Measurements from ENCODE around the gene C5orf34. TPM values are rescaled to one million over a fixed set of nuclear protein-coding genes. Genes with fewer than 3 reads are reported as not detected.
"Not testable (repeated sequence)": the region's sequence is repeated elsewhere in the genome, so short reads cannot be mapped to it uniquely, and the experiment has no call there.

C5orf34 gene
- total RNA-seq, 1 donor from 2014 or later: 4.9 TPM

DNA sequence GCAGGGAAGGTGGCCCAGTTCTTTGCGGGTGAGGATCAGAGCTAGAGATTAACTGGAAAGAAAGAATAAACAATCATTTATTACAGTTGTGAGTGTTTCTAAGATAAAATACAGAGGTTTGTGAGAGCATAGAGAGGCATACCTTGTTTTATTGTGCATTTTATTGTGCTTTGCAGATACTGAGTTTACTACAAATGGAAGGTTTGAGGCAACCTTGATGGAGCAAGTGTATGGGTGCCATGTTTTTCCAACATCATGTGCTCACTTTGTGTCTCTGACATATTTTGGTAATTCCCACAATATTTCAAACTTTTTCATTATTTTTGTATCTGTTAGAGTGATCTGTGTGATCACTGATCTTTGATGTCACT is 715 bp upstream of the C5orf34 start:
- Mint-ChIP-seq H3K27ac (peak overlapping the region; percentile 97), H3K36me3 (ENCODE audit: insufficient read depth) (peaks cover 7% of the 10 kb centered on the region), H3K27me3 (no peaks in the 10 kb centered on the region), H3K4me3 (ENCODE audit: low read depth) (peak overlapping the region; percentile 85), H3K9me3 (ENCODE audit: low read depth) (no peaks in the 10 kb centered on the region), H3K4me1 (ENCODE audit: low read depth) (peaks cover 17% of the 10 kb centered on the region)
- no peak for DNase-seq (ENCODE audit: low spot score, unreplicated experiment)
- TF ChIP-seq, protein P1, sequence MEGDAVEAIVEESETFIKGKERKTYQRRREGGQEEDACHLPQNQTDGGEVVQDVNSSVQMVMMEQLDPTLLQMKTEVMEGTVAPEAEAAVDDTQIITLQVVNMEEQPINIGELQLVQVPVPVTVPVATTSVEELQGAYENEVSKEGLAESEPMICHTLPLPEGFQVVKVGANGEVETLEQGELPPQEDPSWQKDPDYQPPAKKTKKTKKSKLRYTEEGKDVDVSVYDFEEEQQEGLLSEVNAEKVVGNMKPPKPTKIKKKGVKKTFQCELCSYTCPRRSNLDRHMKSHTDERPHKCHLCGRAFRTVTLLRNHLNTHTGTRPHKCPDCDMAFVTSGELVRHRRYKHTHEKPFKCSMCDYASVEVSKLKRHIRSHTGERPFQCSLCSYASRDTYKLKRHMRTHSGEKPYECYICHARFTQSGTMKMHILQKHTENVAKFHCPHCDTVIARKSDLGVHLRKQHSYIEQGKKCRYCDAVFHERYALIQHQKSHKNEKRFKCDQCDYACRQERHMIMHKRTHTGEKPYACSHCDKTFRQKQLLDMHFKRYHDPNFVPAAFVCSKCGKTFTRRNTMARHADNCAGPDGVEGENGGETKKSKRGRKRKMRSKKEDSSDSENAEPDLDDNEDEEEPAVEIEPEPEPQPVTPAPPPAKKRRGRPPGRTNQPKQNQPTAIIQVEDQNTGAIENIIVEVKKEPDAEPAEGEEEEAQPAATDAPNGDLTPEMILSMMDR (IDR thresholded peaks at IDR 0.05; ENCODE audit: unreplicated experiment): no peak

DNA sequence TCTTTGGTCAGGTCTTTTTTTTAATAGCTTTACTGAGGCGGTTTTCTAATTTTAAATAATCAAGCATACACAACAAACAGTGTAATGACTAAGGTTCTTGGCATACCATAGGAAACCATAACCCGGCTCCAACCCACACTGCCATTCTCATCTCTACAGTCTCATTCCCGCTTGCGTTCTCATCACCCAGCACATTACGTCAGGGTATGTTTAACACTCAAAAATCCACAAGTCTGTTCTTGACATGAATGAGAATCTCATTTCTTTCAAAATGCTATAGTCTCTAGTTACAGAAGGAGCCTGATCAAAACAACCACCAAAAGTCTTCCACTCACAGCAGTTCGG is 505 bp downstream of the C5orf34 start:
- H3K9me3 Mint-ChIP-seq (ENCODE audit: low read depth): no peaks in the 10 kb centered on the region
- no peak for DNase-seq (ENCODE audit: low spot score, unreplicated experiment)
- H3K4me3 Mint-ChIP-seq (ENCODE audit: low read depth): peak overlapping the region; percentile 85
- peak overlapping the region; percentile 97 for H3K27ac Mint-ChIP-seq
- H3K4me1 Mint-ChIP-seq (ENCODE audit: low read depth): peaks cover 17% of the 10 kb centered on the region
- H3K36me3 Mint-ChIP-seq (ENCODE audit: insufficient read depth): peaks cover 4% of the 10 kb centered on the region
- TF ChIP-seq, protein P1 (IDR thresholded peaks at IDR 0.05; ENCODE audit: unreplicated experiment): no peak
- no peaks in the 10 kb centered on the region for H3K27me3 Mint-ChIP-seq

DNA sequence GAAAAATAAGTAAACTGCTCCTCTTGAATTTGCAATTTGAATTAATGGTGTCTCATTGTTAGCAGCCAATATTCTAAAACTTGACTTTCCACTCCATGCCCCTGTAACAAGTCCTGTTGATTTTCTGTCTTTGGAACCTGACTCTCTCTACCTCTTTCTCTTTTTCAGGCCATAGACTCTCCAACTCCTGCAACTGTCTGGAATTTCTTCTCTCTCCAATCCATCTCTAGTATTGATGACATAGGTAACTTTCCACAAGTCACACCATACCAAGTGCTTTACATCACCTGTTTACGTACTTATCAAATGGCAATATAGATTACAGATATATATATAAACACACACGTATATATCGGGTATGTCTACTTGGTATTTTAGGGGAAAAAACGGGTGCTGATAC is 923 bp downstream of the C5orf34 start:
- no peaks in the 10 kb centered on the region for H3K27me3 Mint-ChIP-seq
- H3K4me1 Mint-ChIP-seq (ENCODE audit: low read depth): peaks cover 17% of the 10 kb centered on the region
- TF ChIP-seq, protein P1 (IDR thresholded peaks at IDR 0.05; ENCODE audit: unreplicated experiment): no peak
- peaks cover 4% of the 10 kb centered on the region for H3K36me3 Mint-ChIP-seq (ENCODE audit: insufficient read depth)
- H3K9me3 Mint-ChIP-seq (ENCODE audit: low read depth): no peaks in the 10 kb centered on the region
- peak overlapping the region; percentile 97 for H3K27ac Mint-ChIP-seq
- peak overlapping the region; percentile 85 for H3K4me3 Mint-ChIP-seq (ENCODE audit: low read depth)
- DNase-seq (ENCODE audit: low spot score, unreplicated experiment): no peak

DNA sequence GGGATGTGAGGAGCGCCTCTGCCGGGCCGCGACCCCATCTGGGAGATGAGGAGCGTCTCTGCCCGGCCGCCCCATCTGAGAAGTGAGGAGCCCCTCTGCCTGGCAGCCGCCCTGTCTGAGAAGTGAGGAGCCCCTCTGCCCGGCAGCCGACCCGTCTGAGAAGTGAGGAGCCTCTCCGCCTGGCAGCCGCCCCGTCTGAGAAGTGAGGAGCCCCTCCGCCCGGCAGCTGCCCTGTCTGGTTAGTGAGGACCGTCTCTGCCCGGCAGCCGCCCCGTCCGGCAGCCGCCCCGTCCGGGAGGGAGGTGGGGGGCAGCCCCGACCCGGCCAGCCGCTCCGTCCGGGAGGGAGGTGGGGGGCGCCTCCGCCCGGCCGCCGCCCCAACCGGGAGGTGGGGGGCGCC is 3.9 kb downstream of the C5orf34 start:
- not testable (repeated sequence) for DNase-seq (ENCODE audit: low spot score, unreplicated experiment); H3K27me3 Mint-ChIP-seq; H3K4me3 Mint-ChIP-seq (ENCODE audit: low read depth)

DNA sequence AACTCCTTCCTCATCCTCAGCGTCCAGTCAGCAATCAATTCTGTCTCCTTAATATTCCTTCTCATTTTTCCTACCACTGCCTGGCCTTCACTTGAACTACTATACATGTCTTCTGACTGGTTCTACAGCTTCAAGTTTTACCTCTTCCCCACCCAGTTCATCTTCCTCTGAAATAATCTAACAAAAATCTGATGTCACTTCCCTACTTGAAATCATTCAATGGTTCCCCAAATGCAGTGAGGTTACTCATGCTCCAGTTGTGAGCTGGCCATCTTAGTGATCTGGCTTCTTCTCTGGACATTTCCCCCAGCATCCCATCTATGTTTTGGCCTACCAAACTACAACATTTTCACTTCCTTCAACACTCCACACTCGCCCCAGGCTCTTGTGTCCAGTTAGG is 16.4 kb downstream of the C5orf34 start:
- no peaks in the 10 kb centered on the region for H3K27me3 Mint-ChIP-seq
- no peaks in the 10 kb centered on the region for H3K9me3 Mint-ChIP-seq (ENCODE audit: low read depth)
- H3K4me1 Mint-ChIP-seq (ENCODE audit: low read depth): no peaks in the 10 kb centered on the region
- H3K4me3 Mint-ChIP-seq (ENCODE audit: low read depth): no peak overlapping the region
- TF ChIP-seq, protein P1 (IDR thresholded peaks at IDR 0.05; ENCODE audit: unreplicated experiment): no peak
- no peak overlapping the region for H3K27ac Mint-ChIP-seq
- DNase-seq (ENCODE audit: low spot score, unreplicated experiment): no peak
- H3K36me3 Mint-ChIP-seq (ENCODE audit: insufficient read depth): no peaks in the 10 kb centered on the region

More for the DNA sequence above, 3.9 kb downstream of the C5orf34 start:
- not testable (repeated sequence) for H3K27ac Mint-ChIP-seq; H3K36me3 Mint-ChIP-seq (ENCODE audit: insufficient read depth); H3K9me3 Mint-ChIP-seq (ENCODE audit: low read depth)
- peaks cover 17% of the 10 kb centered on the region for H3K4me1 Mint-ChIP-seq (ENCODE audit: low read depth)

DNA sequence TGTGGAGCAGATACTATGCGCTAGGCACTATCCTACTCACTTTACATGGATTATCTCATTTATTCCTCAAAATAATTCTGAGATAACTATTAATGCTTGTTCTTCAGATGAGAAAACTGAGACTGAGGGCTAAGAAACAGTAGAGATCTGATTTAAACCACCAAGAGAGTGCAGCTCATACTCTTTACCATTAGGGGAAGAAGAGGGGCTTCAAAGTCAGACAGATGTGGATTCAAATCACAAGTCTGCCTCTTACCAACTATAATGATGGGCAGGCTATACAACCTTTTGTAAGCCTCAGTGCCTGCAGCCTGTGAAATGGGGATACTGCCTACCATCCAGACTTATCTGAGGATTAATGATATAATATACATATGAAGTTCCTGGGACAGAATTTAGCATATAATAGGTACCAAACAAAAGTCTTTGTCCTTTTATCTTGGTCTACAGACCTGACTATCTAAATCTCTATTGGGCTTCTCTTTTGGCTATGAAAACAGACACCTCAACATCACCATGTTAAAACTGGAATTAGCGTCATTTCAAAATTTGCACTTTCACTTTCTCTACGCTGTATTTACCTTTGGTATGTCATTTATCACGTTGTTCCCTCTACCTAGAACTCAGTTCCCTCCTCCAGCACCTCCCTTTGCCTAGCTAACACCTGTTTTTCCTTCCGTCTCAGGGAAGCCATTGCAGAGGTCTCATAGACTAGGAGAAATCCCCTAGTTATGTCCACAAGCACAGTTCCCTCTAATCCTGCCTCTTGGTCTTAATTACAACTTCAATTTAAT is 17.4 kb downstream of the C5orf34 start:
- Mint-ChIP-seq H3K9me3 (ENCODE audit: low read depth) (no peaks in the 10 kb centered on the region), H3K27me3 (no peaks in the 10 kb centered on the region), H3K36me3 (ENCODE audit: insufficient read depth) (no peaks in the 10 kb centered on the region), H3K27ac (no peak overlapping the region), H3K4me1 (ENCODE audit: low read depth) (no peaks in the 10 kb centered on the region), H3K4me3 (ENCODE audit: low read depth) (no peak overlapping the region)
- no peak for DNase-seq (ENCODE audit: low spot score, unreplicated experiment)
- TF ChIP-seq, protein P1 (IDR thresholded peaks at IDR 0.05; ENCODE audit: unreplicated experiment): no peak
